ENCODE results near the gene PSMD12. TPM values are rescaled to one million over a fixed set of nuclear protein-coding genes. Genes with fewer than 3 reads are reported as not detected.
"Not testable (repeated sequence)": the region's sequence is repeated elsewhere in the genome, so short reads cannot be mapped to it uniquely, and the experiment has no call there.

The PSMD12 gene
- polyA plus RNA-seq, 1 experiment: 12.8 TPM

GRCh38 chr17:67392111-67392510 is 25.7 kb upstream of the PSMD12 start:
- H3K4me3 ChIP-seq (ENCODE audit: low read depth, low read length): no peak overlapping the region
- ChIA-PET POLR2A (no interaction called here), CTCF (no interaction called here)
- DNase-seq (ENCODE audit: low read depth): no peak
- no peaks in the 10 kb centered on the region for H3K36me3 ChIP-seq (ENCODE audit: control insufficient read depth, insufficient read depth, low read length)
- TF ChIP-seq CTCF (IDR thresholded peaks at IDR 0.05; ENCODE audit: insufficient read depth, low read depth, low read length): no peak
- H3K27me3 ChIP-seq (ENCODE audit: control insufficient read depth, insufficient read depth, low read length): no peaks in the 10 kb centered on the region

- DNase-seq (ENCODE audit: low read depth): peak; percentile 90
- no peak for TF ChIP-seq CTCF (IDR thresholded peaks at IDR 0.05; ENCODE audit: insufficient read depth, low read depth, low read length)
- Histone ChIP-seq H3K4me3 (ENCODE audit: low read depth, low read length) (no peak overlapping the region), H3K27me3 (ENCODE audit: control insufficient read depth, insufficient read depth, low read length) (no peaks in the 10 kb centered on the region), H3K36me3 (ENCODE audit: control insufficient read depth, insufficient read depth, low read length) (no peaks in the 10 kb centered on the region)
- ChIA-PET POLR2A (no interaction called here), CTCF (interaction anchor here (1.1 to 5.0 kb wide), 2 partner anchors 12 to 15 kb away, joined by 4 to 34 read pairs; no protein-coding TSS in a partner anchor)
Observed at GRCh38 chr17:67390646-67391361, 24.4 kb upstream of the PSMD12 start.

GRCh38 chr17:67390006-67390645 is 23.7 kb upstream of the PSMD12 start:
- TF ChIP-seq CTCF (IDR thresholded peaks at IDR 0.05; ENCODE audit: insufficient read depth, low read depth, low read length): no peak
- DNase-seq (ENCODE audit: low read depth): no peak
- CTCF ChIA-PET: interaction anchor here (0.9 to 5.0 kb wide), 5 partner anchors 11 to 240 kb away, joined by 3 to 34 read pairs (median 4); no protein-coding TSS in a partner anchor
- no peaks in the 10 kb centered on the region for H3K36me3 ChIP-seq (ENCODE audit: control insufficient read depth, insufficient read depth, low read length)
- no peaks in the 10 kb centered on the region for H3K27me3 ChIP-seq (ENCODE audit: control insufficient read depth, insufficient read depth, low read length)
- POLR2A ChIA-PET: no interaction called here
- no peak overlapping the region for H3K4me3 ChIP-seq (ENCODE audit: low read depth, low read length)

GRCh38 chr17:67388986-67389385 is 22.6 kb upstream of the PSMD12 start:
- no peaks in the 10 kb centered on the region for H3K36me3 ChIP-seq (ENCODE audit: control insufficient read depth, insufficient read depth, low read length)
- no peaks in the 10 kb centered on the region for H3K27me3 ChIP-seq (ENCODE audit: control insufficient read depth, insufficient read depth, low read length)
- ChIA-PET POLR2A (no interaction called here), CTCF (interaction anchor here (0.6 to 5.0 kb wide), 6 partner anchors 10 to 241 kb away, joined by 3 to 34 read pairs (median 4); no protein-coding TSS in a partner anchor)
- TF ChIP-seq CTCF (IDR thresholded peaks at IDR 0.05; ENCODE audit: insufficient read depth, low read depth, low read length): no peak
- H3K4me3 ChIP-seq (ENCODE audit: low read depth, low read length): no peak overlapping the region
- no peak for DNase-seq (ENCODE audit: low read depth)

GRCh38 chr17:67388536-67388935 is 22.2 kb upstream of the PSMD12 start:
- CTCF ChIA-PET: interaction anchor here (0.6 to 5.0 kb wide), 6 partner anchors 10 to 242 kb away, joined by 3 to 34 read pairs (median 3); no protein-coding TSS in a partner anchor

More at GRCh38 chr17:67388536-67388935, 22.2 kb upstream of the PSMD12 start:
- POLR2A ChIA-PET; DNase-seq (ENCODE audit: low read depth); H3K36me3 ChIP-seq (ENCODE audit: control insufficient read depth, insufficient read depth, low read length); H3K27me3 ChIP-seq (ENCODE audit: control insufficient read depth, insufficient read depth, low read length); H3K4me3 ChIP-seq (ENCODE audit: low read depth, low read length): not testable (repeated sequence)

Measured in BJ (cell line).